GM18907 (cell line): ENCODE results near the gene RNASE12.
"Not testable (repeated sequence)": the region's sequence is repeated elsewhere in the genome, so short reads cannot be mapped to it uniquely, and the experiment has no call there.

Source experiments
- ATAC-seq: cut with Tn5 transposase; IDR thresholded peaks from one replicate; pipeline ENCODE4 v1.9.1; 2021; ENCODE audit warnings: mild to moderate bottlenecking, moderate library complexity; ENCODE audit not compliant: unreplicated experiment

The RNASE12 gene, protein sequence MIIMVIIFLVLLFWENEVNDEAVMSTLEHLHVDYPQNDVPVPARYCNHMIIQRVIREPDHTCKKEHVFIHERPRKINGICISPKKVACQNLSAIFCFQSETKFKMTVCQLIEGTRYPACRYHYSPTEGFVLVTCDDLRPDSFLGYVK

DNA sequence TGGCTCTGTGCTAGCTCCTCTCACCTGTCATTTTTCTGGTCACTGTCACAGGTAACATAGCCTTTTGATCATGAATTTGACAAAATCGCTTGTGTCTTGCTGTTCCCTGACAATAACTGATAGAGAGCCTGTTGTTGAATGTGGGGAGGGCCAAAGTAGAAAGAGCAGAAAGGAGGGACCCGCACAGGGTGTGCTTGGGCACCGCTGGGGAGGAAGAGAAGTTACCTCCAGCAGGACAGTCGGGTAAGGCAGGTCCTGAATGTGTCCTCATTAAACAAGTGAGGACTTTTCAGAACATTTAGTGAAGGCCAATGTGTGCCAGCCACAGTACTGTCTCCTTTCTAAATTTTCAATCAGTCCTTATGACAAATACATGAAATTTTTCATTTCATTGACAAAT is at the start of gene RNASE12:
TSS of gene RNASE12 (minus strand) at position 142 of the 400 bp plus-strand sequence. CDS start 653 bp downstream, outside the sequence.
- no peak for ATAC-seq

DNA sequence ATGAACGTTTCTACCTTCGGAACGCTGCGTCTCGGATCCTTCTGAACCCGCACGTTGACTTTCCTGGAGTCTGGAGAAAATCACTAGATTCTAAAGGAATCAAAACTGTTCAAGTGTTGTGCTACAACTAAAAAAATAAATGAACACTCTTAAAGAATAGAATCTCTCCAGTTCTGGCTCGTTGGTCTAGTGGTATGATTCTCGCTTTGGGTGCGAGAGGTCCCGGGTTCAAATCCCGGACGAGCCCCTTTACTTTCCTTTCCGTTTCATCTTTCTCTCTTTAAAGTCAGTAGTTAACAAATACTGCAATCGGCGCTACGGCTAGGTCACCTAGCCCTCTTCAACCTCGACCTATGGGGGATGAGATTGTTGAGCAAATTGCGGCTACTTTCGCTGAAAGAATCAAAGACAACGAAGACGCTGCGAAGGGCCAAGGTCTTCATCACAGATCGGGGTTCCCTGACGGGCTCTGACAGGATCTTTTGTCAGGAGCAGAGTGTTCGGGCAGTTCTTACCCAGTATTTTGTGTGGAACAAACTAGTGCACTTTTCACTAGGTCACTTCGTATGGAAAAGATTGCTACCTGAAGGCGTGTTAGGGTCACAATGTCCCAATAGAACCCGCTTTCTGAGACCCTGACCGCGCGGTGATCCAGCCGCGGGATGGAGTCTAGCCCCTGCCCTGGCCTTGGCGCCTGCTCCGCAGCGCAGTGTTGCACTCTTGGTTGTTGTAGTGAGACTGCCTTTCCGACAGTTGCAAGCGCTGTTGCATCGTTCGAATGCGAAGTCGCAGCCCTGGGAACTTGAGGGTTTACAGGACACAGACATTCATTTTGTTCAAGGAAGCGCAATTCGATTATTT is 41.9 kb upstream of the RNASE12 start:
- ATAC-seq = peak; percentile 69

DNA sequence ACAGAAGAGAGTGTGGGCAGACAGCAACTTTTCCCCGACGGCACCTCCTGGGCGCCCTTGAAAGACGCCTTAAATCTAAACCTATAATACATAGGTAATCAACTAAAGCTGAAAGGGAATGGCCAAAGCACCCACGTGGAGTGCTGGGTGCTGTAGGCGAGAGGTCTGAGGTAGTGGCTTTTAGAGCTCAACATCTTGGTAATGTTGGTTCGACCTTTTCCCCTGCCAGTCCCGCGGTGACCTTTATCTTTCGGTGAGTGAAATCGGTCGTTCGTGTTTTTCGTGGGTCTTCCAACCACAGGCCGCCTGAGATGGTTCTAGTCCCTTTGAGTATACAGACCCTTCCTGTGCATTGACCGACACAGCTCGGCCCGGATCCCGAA is 41.3 kb upstream of the RNASE12 start:
- peak; percentile 27 for ATAC-seq

DNA sequence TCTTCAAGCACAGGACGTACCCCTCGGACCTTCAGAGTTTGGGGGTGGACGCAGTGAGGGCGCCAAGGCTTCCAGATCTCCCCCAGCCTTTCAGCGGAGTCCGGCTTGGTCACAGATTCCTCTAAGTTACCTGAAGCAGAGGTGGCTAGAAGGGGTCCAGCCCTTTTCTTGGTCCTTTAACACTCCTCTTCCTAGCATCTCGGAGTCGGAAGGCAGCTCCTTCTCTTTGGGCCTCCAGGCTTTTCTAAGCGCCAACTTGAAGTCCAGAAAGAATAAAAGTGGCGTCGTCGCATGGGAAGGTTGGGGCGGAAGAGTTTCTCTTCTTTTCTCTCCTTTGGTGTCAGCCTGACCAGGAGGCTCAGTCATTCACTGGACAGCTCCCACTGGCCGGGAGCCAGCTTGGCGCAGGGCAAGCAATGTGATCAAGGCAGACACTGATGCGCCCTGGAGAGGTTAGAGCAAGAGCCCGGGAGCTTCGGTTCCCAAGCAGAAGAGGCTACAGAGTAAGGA is 40.8 kb upstream of the RNASE12 start:
- peak; percentile 21 for ATAC-seq

DNA sequence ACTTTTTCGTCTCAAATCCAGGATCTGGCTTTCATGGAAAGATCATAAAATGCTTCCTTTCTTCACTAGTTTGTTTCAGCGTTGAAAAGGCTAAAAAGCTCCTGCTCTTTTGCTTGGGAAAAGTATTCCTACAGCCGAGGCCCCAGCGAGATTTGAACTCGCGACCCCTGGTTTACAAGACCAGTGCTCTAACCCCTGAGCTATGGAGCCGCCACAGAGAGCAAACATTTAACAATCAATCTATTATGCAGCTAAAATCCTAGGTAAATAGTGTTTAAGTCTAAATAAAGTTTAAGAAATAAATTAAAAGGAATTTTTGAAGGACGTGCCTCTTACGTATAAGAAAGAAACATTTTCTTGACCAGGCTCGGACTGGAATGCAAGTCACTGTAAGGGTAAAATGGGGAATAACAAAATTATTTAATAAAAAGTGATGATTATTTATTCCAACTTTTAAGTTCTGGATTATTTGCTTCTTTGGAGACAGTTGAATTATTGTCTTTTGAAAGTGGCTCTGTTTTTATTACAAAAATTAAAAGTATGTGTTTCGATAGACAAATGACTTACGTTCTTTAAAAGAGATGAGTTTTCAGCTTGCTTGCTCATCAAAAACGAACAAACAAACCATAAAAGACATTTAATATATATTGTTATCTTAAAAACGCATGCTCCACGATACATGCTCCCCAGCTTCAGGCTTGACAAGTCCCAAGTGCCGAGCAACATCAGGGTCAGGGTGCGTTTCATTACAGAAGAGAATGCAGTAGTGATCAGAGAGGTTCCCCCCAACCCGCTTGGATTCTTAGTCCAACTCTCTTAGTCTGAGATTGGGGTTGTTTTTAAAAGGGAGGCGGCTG is 40.1 kb upstream of the RNASE12 start:
- ATAC-seq = no peak

DNA sequence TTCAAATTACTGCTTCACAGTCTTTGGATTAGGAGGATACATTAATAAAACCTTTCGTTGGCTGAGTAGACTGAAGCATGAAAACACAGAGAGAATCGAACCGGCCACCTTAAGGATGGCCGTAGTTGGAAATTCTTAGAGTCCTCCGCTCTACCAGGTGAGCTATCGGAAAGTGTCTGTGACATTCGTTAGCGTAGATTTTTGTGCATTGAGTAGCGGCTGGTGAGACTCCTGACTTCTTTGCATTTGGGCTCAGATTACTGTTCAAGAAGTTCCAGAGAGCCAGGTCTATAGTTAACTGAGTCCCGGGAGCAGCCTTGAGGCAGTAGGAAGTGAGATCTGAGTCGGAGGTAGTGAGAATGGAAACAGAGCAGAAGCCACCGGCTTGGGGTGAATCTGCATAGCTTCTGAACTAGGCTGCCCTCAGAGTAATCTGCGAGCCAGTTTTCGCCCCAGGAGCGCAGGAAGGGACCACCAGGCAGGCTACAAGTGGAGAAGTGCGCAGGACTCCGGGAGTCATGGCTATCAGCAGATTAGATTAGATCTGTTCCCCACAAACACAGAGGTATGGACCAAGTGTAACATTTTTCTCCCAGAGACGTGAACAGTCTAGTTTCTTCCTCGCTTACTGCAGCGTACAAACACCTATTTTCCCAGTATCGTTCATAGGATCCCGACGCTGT is 39.3 kb upstream of the RNASE12 start:
- ATAC-seq = no peak

DNA sequence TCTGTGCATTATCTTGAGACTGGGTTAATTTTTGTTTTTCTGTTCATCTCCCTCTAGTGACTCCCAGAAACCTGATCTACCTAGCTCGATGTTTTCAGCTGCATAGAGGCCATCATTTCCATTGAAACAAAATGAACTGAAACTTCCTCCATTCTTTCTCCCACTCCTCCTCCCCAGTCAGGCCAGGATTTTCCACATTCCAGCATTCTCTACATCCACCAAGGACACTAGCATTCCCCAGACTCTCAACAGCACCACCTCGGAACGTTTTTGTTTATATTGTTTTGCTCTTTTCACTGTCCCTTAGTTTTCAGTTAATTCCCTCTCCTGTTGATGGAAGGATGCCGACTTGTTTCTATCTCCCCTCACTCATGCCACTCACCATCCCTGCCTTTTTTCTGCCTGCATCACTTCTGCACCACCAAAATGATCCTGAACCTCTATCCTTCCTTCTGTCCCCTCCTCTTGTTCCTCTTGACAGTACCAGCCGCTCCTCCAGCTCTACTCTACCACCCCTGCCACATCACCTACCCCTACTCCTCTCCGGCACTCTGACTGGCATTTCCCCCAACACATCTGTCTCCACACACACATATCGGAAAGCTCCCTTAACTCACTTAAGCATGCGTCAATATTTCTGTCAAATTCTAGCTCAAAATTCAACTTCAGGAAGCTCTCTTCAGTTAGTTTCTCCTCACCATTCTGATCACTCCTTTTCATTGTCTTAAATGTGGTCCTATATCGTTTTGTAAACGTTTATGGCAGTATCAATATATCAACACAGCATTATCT is 37.1 kb upstream of the RNASE12 start:
- ATAC-seq = no peak

DNA sequence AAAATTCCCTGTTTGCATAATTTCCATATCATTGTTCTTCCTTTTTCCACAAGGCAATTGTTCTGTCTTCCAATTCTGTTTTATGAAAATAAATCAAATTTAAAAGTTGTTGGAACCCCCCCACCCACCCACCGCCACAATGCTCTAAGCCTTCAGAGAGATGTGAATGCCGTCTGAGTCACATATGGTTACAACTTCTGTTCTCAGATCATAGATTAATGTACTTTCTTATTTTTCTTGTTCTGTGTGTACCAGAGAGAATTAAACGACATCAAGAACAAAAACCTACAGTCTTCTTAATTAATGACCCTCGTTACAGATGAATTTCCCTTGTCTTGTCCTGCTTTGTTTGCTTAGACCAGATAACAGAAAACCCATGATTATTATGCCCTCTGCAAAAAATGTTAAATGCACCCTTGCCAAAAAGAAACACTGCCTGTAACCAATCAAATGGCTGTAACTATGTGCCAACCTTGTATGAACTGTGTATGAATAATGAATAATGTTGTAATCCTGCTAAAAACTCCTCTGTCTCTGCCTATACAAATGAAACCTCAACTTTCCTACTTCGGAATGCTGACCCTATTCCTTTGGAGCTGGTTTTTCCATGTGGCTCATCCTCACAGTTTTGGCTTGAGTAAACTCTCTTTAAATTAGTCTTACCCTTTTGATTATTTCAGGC is 36.3 kb upstream of the RNASE12 start:
- ATAC-seq = no peak

DNA sequence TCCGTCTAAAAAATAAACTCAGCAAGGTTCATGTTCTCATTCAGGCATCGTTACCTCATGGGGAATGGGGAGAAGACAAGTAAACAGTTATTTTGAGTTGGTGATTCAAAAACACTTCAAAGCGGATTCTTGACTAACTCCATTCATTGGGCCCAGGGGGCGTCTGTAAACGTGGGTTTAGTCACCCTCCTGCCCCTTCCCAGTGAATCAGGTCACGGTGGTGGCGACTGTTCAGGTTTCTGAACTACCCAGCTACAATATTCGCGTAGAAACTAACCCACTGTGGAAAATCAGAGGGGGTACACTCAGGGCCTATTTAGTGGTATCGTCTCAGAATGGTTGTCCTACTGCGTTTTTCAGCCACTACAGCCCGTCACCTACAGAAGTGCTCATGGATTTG is 35.1 kb upstream of the RNASE12 start:
- ATAC-seq = no peak

DNA sequence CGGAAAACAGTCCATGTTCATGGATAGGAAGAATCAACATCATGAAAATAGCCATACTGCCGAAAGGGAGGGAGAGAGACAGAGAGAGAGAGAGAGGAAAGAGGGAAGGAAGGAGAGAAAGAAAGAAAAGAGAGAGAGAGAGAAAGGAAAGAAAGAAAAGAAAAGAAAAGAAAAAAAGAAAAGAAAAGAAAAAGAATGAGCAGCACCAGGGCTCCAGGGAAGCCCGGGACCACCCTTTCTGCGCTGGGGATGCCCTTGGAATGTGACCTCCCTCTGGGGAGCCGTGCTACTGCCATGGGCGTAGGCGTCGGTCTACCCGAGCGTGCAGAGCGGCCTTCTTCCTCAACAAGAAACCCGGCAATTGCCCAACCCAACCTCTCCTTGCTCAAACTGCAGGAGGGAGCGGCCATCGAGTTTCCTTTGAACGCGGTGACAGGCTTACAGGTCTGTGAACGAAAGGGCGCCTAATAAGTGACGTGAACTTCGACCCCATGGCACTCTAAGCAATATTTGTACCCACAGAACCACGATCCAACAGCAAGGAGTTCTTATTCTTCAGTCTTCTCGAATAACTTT is 33.4 kb upstream of the RNASE12 start:
- peak; percentile 50 for ATAC-seq

DNA sequence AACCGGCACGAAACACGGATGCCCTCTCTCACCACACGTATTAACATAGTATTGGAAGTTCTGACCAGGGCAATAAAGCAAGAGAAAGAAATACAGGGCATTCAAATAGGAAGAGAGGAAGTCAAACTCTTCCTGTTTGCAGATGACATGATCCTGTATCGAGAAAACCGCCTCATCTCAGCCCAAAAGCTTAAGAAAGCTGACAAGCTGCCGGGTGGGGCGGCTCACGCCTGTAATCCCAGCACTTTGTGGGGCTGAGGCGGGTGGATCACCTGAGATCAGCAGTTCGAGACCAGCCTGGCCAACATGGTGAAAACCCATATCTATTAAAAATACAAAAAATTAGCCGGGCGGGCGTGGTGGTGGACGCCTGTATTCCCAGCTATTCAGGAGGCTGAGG is 32.6 kb upstream of the RNASE12 start:
- ATAC-seq = no peak

DNA sequence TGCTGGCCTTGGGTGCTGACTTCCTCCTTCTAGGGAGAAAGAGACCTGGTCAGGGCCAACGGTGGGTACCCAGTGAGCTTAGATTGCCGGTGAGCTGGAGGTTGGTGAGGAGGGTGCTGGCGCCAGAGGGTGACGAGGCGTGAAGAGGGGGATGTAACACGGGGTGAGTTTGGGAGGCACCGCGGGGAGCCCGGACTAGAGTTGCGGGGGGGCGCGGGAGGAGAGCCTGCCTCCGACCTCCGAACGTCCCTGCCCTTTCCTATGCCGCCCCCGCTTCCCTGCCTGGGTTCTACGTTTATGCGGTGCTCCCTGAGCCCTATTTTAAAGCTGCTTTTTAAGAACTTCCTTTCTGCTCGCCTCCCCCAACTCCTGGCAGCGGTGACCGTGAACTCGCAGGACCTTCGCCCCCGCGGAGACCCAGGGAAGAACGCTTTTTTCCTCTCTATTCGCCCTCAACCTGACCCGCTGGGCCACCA is 31.7 kb upstream of the RNASE12 start:
- ATAC-seq = no peak

DNA sequence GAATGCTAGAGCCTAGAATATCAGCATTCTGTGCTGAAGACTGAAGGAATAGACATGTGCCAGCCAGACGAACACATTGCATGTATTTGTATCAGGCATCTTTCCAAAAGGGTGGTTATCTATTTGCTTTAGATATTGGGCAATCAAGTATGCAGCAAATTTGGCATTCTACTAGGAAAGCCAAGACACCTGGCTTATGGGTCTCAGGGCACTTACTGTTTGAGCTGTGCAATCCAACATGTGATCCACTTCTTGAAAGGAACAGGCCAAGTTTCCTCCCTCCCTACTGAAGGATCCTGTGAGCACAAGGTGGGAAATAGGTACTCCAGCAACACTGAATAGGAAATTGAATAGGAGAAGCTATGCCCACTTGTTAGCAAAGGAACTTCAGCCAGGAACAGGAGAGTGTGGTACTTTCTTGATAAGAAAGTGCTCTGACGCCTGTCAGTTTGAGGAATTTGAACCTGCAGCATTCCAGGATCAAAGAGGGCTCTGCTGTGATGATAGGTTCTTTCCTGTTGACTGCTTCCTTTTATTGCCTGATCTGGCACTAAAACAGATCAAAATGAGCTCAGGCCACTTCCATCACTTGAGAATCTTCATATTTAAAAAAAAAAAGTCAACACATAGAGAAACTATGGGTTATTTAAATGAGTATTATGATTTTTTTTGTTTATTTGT is 29.8 kb upstream of the RNASE12 start:
- no peak for ATAC-seq

DNA sequence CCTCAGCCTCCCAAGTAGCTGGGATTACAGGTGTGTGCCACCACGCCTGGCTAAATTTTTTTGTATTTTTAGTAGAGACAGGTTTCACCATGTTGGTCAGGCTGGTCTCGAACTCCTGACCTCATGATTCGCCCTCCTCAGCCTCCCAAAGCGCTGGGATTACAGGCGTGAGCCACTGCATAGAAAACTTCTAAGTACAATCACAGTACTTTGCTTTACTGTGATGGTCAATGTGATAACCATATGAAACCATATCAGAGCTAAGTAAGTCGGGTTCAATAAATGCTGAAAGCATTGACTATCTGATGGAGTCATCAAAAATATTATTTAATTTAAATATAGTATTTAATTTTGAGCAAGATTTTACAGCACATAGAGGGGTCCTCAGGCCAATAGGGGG is 28.5 kb upstream of the RNASE12 start:
- not testable (repeated sequence) for ATAC-seq

DNA sequence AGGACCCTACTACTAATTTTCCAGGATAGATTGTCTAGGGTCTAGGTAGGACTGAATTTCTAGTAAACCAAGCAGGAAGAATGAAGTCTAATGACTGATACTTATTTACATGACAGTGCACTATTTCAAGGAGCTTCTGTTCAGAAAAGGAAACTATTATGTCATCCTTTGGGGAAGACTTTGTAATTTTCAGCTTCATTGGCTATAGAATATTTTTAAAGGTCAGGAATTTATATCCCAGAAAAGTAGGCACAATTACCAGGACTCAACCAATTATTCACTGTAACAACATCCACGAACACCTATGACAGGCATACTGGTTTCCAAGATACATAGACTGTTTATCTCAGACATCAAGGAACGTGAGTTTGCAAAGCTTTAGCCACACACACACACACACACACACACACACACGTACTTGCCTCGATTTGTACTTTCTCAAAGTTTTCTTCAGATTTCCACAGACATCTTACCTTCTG is 27.1 kb upstream of the RNASE12 start:
- ATAC-seq = no peak

DNA sequence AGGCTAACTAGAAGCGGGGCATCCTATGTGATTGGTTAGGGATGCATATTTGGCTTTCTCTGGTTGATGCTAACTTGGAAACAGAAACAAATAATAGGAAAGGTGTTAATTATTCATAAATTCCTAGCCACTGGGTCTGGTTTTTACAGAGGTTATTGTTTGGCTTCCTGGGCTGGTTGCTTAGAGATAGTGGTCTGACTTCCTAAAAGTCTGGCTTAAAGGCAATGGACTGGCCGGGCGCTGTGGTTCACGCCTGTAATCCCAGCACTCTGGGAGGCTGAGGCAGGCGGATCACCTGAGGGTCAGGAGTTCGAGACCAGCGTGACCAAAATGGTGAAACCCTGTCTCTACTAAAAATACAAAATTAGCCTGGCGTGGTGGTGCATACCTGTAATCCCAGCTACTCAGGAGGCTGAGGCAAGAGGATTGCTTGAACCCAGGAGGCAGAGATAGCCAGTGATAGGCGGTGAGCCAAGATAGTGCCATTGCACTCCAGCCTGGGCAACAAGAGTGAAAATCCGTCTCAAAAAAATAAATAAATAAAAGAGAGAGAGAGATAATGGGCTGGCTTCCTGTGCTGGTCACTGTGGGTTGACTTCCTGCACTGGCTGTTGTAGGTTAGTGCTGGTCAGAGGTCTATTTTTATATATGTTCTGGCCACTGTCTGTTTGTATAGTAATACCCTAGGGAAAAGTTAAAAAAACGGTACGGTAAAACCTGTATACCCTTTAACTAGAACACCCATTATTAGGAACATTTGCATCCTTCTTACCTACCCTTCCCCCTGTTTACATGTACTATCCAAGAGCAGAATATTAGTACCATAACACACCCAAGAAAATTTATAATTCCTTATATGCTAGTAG is 26.2 kb upstream of the RNASE12 start:
- ATAC-seq = peak; percentile 34

DNA sequence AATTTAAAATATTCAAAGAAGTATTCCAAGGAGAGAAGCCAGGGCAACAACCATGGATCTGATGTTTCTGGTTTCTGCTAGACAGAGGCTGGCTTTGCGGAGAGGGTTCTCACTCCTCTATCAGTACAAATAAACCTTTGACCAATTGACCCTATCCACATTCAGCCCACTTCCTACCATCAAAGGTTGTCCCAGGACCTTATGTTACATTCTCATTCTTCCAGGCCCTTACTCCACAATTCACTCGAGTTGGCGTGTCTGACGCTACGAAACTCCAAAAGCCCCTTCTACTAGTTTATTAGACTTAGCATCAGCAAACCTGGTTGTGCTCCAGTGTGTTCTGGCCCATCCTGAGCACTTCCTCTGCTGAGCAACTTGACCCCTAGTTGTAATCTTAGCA is 24.8 kb upstream of the RNASE12 start:
- ATAC-seq = no peak
